Activated B cell treated with CpG ODN at 0.5 μM for 24 hours (primary cell): ENCODE measurements around the gene NDUFAB1. TPM values are rescaled to one million over a fixed set of nuclear protein-coding genes. Genes with fewer than 3 reads are reported as not detected.
"Not testable (repeated sequence)": the region's sequence is repeated elsewhere in the genome, so short reads cannot be mapped to it uniquely, and the experiment has no call there.

Experiments
- ATAC-seq: fragments of 200-7000 bp; cut with Tn5 transposase; one replicate; pipeline ENCODE4 v1.10.0; 2021; ENCODE audit warnings: low read depth, mild to moderate bottlenecking, moderate library complexity
- CTCF ChIA-PET: fragments of 350-600 bp; sonication (Branson Sonifier 250); formaldehyde crosslinking; loops from one replicate; lab custom pipeline; 2021; ENCODE audit warnings: antibody characterized with exemption; lab: Charles Lee
- POLR2A ChIA-PET: fragments of 350-600 bp; sonication (Branson Sonifier 250); formaldehyde crosslinking; loops from one replicate; lab custom pipeline; 2021; ENCODE audit warnings: antibody characterized with exemption; lab: Charles Lee
- DNase-seq: peaks from one replicate; pipeline ENCODE4 v3.0.0; 2022
- H3K27ac Mint-ChIP-seq: one replicate; pipeline ENCODE4 v1.8.0; 2020; ENCODE audit warnings: mixed read lengths
- H3K27me3 Mint-ChIP-seq: one replicate; pipeline ENCODE4 v1.8.0; 2021; ENCODE audit warnings: mixed read lengths
- H3K36me3 Mint-ChIP-seq: one replicate; pipeline ENCODE4 v1.8.0; 2021; ENCODE audit warnings: low read depth, mixed read lengths
- H3K4me1 Mint-ChIP-seq: one replicate; pipeline ENCODE4 v1.8.0; 2021; ENCODE audit warnings: mixed read lengths
- H3K4me3 Mint-ChIP-seq: one replicate; pipeline ENCODE4 v1.8.0; 2020; ENCODE audit warnings: mild to moderate bottlenecking, mixed read lengths
- H3K9me3 Mint-ChIP-seq: one replicate; pipeline ENCODE4 v1.8.0; 2020; ENCODE audit warnings: mixed read lengths
- intact Hi-C: fragments of 100-400 bp; cut with micrococcal nuclease; formaldehyde crosslinking; loops from one replicate; pipeline ENCODE4 v1.15.1; 2024
- total RNA-seq: library from RNA; stranded (reverse); gene quantifications from 2 replicates; pipeline ENCODE4 v1.2.3, GENCODE V29; 2022
- TF ChIP-seq, protein P1 (sequence below): fragments of 200-600 bp; IDR thresholded peaks from one replicate; pipeline ENCODE4 v1.8.0; 2022; ENCODE audit warnings: antibody characterized with exemption, mild to moderate bottlenecking

NDUFAB1 gene
- total RNA-seq, 1 donor from 2014 or later: 68.4 TPM

- POLR2A ChIA-PET: no interaction called here
- no peaks in the 10 kb centered on the region for H3K9me3 Mint-ChIP-seq
- no peaks in the 10 kb centered on the region for H3K4me1 Mint-ChIP-seq
- DNase-seq (no peak), ATAC-seq (no peak)
- peaks cover 37% of the 10 kb centered on the region for H3K36me3 Mint-ChIP-seq
- no peaks in the 10 kb centered on the region for H3K27me3 Mint-ChIP-seq
- H3K27ac Mint-ChIP-seq: no peak overlapping the region
- TF ChIP-seq, protein P1, sequence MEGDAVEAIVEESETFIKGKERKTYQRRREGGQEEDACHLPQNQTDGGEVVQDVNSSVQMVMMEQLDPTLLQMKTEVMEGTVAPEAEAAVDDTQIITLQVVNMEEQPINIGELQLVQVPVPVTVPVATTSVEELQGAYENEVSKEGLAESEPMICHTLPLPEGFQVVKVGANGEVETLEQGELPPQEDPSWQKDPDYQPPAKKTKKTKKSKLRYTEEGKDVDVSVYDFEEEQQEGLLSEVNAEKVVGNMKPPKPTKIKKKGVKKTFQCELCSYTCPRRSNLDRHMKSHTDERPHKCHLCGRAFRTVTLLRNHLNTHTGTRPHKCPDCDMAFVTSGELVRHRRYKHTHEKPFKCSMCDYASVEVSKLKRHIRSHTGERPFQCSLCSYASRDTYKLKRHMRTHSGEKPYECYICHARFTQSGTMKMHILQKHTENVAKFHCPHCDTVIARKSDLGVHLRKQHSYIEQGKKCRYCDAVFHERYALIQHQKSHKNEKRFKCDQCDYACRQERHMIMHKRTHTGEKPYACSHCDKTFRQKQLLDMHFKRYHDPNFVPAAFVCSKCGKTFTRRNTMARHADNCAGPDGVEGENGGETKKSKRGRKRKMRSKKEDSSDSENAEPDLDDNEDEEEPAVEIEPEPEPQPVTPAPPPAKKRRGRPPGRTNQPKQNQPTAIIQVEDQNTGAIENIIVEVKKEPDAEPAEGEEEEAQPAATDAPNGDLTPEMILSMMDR: no peak
- CTCF ChIA-PET: no interaction called here
- no peak overlapping the region for H3K4me3 Mint-ChIP-seq
- intact Hi-C loops: no loop called here
These were observed 15.8 kb upstream of the NDUFAB1 start for GRCh38 chr16:23611936-23612335.

GRCh38 chr16:23610905-23611304 lies 14.8 kb upstream of the NDUFAB1 start:
- DNase-seq, H3K27me3 Mint-ChIP-seq, H3K4me1 Mint-ChIP-seq, CTCF ChIA-PET, H3K27ac Mint-ChIP-seq, H3K9me3 Mint-ChIP-seq, intact Hi-C loops, ATAC-seq, H3K4me3 Mint-ChIP-seq, POLR2A ChIA-PET: not testable (repeated sequence)
- peaks cover 38% of the 10 kb centered on the region for H3K36me3 Mint-ChIP-seq

- Mint-ChIP-seq H3K27ac (no peak overlapping the region), H3K36me3 (peaks cover 43% of the 10 kb centered on the region), H3K27me3 (no peaks in the 10 kb centered on the region), H3K9me3 (no peaks in the 10 kb centered on the region), H3K4me1 (no peaks in the 10 kb centered on the region), H3K4me3 (no peak overlapping the region)
- TF ChIP-seq, protein P1: no peak
- ATAC-seq (no peak), DNase-seq (no peak)
- intact Hi-C loops: no loop called here
- ChIA-PET CTCF (no interaction called here), POLR2A (interaction anchor here (0.5 kb wide), 1 partner anchor 88 kb away, joined by 3 read pairs; no protein-coding TSS in a partner anchor)
These were observed 13.8 kb upstream of the NDUFAB1 start for GRCh38 chr16:23609929-23610328.

- no peaks in the 10 kb centered on the region for H3K4me1 Mint-ChIP-seq
- H3K36me3 Mint-ChIP-seq: peaks cover 45% of the 10 kb centered on the region
- TF ChIP-seq, protein P1: no peak
- no peak overlapping the region for H3K4me3 Mint-ChIP-seq
- intact Hi-C loops: no loop called here
- ChIA-PET CTCF (interaction anchor here (1.1 kb wide), 1 partner anchor 12 kb away, joined by 3 read pairs; the partner anchor contains the start of gene NDUFAB1), POLR2A (no interaction called here)
- H3K27ac Mint-ChIP-seq: no peak overlapping the region
- DNase-seq (no peak), ATAC-seq (no peak)
- no peaks in the 10 kb centered on the region for H3K27me3 Mint-ChIP-seq
- H3K9me3 Mint-ChIP-seq: no peaks in the 10 kb centered on the region
These were observed 12.1 kb upstream of the NDUFAB1 start for GRCh38 chr16:23608194-23608593.

GRCh38 chr16:23607726-23608125 lies 11.6 kb upstream of the NDUFAB1 start:
- ATAC-seq: no peak

More at GRCh38 chr16:23607726-23608125, 11.6 kb upstream of the NDUFAB1 start:
- DNase-seq: no peak
- Mint-ChIP-seq H3K4me1 (no peaks in the 10 kb centered on the region), H3K9me3 (no peaks in the 10 kb centered on the region), H3K4me3 (no peak overlapping the region), H3K27ac (no peak overlapping the region), H3K36me3 (peaks cover 47% of the 10 kb centered on the region), H3K27me3 (no peaks in the 10 kb centered on the region)
- TF ChIP-seq, protein P1: no peak
- ChIA-PET CTCF (interaction anchor here (1.1 kb wide), 1 partner anchor 11 kb away, joined by 3 read pairs; the partner anchor contains the start of gene NDUFAB1), POLR2A (no interaction called here)
- intact Hi-C loops: no loop called here
